Uterus (tissue), 2 donors: ENCODE data around the gene CDH6.

Source experiments
- POLR2A ChIP-seq, 2 donors: fragments of 450-650 bp; IDR thresholded peaks; one replicate each; pipeline ENCODE4 v1.6.1; 2016; ENCODE audit warnings: antibody characterized with exemption in 2 of 2, mild to moderate bottlenecking in 1 of 2, moderate library complexity in 1 of 2
- TF ChIP-seq, protein P1 (sequence below), 4 experiments: fragments of 200-600 bp in 2 of 4; fragments of 450-650 bp in 2 of 4; sonication (generic) in 2 of 4; IDR thresholded peaks; one replicate each; pipeline ENCODE4 v1.5.1; 2016 to 2019; ENCODE audit warnings: antibody characterized with exemption in 4 of 4, mild to moderate bottlenecking in 2 of 4, moderate library complexity in 1 of 4

GRCh38 chr5:31362931-31363568, 169.6 kb downstream of the CDH6 start:
- TF ChIP-seq, protein P1, sequence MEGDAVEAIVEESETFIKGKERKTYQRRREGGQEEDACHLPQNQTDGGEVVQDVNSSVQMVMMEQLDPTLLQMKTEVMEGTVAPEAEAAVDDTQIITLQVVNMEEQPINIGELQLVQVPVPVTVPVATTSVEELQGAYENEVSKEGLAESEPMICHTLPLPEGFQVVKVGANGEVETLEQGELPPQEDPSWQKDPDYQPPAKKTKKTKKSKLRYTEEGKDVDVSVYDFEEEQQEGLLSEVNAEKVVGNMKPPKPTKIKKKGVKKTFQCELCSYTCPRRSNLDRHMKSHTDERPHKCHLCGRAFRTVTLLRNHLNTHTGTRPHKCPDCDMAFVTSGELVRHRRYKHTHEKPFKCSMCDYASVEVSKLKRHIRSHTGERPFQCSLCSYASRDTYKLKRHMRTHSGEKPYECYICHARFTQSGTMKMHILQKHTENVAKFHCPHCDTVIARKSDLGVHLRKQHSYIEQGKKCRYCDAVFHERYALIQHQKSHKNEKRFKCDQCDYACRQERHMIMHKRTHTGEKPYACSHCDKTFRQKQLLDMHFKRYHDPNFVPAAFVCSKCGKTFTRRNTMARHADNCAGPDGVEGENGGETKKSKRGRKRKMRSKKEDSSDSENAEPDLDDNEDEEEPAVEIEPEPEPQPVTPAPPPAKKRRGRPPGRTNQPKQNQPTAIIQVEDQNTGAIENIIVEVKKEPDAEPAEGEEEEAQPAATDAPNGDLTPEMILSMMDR (IDR thresholded peaks at IDR 0.05), result no peak
- no peak for TF ChIP-seq POLR2A (IDR thresholded peaks at IDR 0.05)
